Lower leg skin (tissue), 3 donors: Measurements from ENCODE around the gene NCF2.

ENCODE experiments used
- POLR2A ChIP-seq, 2 donors: fragments of 450-650 bp; IDR thresholded peaks; one replicate each; pipeline ENCODE4 v1.6.1; 2016 to 2017; ENCODE audit warnings: antibody characterized with exemption in 2 of 2, mild to moderate bottlenecking in 1 of 2, moderate library complexity in 1 of 2
- TF ChIP-seq, protein P1 (sequence below), 3 donors: fragments of 450-650 bp; IDR thresholded peaks; one replicate each; pipeline ENCODE4 v1.5.1; 2016; ENCODE audit warnings: antibody characterized with exemption in 3 of 3, mild to moderate bottlenecking in 3 of 3, moderate library complexity in 2 of 3

DNA sequence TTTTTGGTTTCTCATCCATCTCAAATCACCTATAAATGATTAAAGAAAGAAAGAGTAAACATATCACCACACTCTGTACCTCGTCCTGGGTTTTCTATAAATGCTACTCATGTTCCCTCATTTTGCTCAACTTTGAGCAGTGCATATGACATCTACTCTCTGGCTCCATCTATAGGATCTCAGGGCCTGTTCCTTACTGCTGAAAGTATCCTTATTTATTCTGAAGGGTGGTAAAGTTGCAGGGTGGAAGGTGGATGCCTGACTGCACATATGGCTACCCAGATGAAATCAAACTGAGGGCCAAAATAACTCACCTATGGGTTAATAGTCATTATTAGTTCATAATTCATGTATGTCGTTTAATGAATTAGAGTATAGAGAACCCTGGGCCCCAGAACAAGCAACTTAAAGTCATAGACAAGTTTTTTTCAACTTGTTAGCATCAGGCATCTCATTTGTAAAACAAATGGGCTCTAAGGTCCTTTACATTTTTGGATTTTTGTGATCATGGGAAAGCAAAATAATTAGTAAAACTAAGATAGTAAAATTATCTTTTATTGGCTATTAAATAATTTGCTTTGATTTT, 46.5 kb downstream of the NCF2 start:
- TF ChIP-seq, protein P1, sequence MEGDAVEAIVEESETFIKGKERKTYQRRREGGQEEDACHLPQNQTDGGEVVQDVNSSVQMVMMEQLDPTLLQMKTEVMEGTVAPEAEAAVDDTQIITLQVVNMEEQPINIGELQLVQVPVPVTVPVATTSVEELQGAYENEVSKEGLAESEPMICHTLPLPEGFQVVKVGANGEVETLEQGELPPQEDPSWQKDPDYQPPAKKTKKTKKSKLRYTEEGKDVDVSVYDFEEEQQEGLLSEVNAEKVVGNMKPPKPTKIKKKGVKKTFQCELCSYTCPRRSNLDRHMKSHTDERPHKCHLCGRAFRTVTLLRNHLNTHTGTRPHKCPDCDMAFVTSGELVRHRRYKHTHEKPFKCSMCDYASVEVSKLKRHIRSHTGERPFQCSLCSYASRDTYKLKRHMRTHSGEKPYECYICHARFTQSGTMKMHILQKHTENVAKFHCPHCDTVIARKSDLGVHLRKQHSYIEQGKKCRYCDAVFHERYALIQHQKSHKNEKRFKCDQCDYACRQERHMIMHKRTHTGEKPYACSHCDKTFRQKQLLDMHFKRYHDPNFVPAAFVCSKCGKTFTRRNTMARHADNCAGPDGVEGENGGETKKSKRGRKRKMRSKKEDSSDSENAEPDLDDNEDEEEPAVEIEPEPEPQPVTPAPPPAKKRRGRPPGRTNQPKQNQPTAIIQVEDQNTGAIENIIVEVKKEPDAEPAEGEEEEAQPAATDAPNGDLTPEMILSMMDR (IDR thresholded peaks at IDR 0.05) = no peak
- TF ChIP-seq POLR2A (IDR thresholded peaks at IDR 0.05) = no peak
